Epithelial cell of prostate (primary cell): ENCODE results near the gene MCRIP1.

Source experiments
- DNase-seq: peaks from one replicate; pipeline ENCODE4 v3.0.0-alpha.2; 2011; ENCODE audit warnings: low read depth, low spot score
- H3K27ac ChIP-seq: fragments of 450-650 bp; 2 replicates; pipeline ENCODE4 v1.5.1; 2017; ENCODE audit warnings: mild to moderate bottlenecking

MCRIP1 gene

GRCh38 chr17:81822996-81823819, 9.9 kb downstream of the MCRIP1 start:
- no peak for DNase-seq
- no peak overlapping the region for H3K27ac ChIP-seq

- no peak overlapping the region for H3K27ac ChIP-seq
- no peak for DNase-seq
Measured at GRCh38 chr17:81822312-81822637, 10.8 kb downstream of the MCRIP1 start.

- no peak for DNase-seq
- H3K27ac ChIP-seq: no peak overlapping the region
Measured at GRCh38 chr17:81821603-81822311, 11.3 kb downstream of the MCRIP1 start.

GRCh38 chr17:81821147-81821546, 11.9 kb downstream of the MCRIP1 start:
- no peak for DNase-seq
- H3K27ac ChIP-seq: no peak overlapping the region

GRCh38 chr17:81819708-81820107, 13.4 kb downstream of the MCRIP1 start:
- no peak overlapping the region for H3K27ac ChIP-seq
- no peak for DNase-seq

- H3K27ac ChIP-seq: no peak overlapping the region
- no peak for DNase-seq
Measured at GRCh38 chr17:81817758-81818147, 15.3 kb downstream of the MCRIP1 start.

- no peak overlapping the region for H3K27ac ChIP-seq
- no peak for DNase-seq
Measured at GRCh38 chr17:81815646-81815986, 17.5 kb downstream of the MCRIP1 start.

- H3K27ac ChIP-seq: no peak overlapping the region
- no peak for DNase-seq
Measured at GRCh38 chr17:81814748-81815645, 18.1 kb downstream of the MCRIP1 start.

GRCh38 chr17:81813861-81814683, 19.0 kb downstream of the MCRIP1 start:
- DNase-seq: no peak

GRCh38 chr17:81813371-81813684, 19.8 kb downstream of the MCRIP1 start:
- no peak for DNase-seq
- H3K27ac ChIP-seq: no peak overlapping the region

More at GRCh38 chr17:81813861-81814683, 19.0 kb downstream of the MCRIP1 start:
- no peak overlapping the region for H3K27ac ChIP-seq

GRCh38 chr17:81812571-81813370, 20.3 kb downstream of the MCRIP1 start:
- no peak for DNase-seq
- H3K27ac ChIP-seq: no peak overlapping the region

- DNase-seq: no peak
- H3K27ac ChIP-seq: no peak overlapping the region
Measured at GRCh38 chr17:81811705-81812570, 21.2 kb downstream of the MCRIP1 start.

- H3K27ac ChIP-seq: no peak overlapping the region
- DNase-seq: no peak
Measured at GRCh38 chr17:81810892-81811704, 22.0 kb downstream of the MCRIP1 start.

- no peak overlapping the region for H3K27ac ChIP-seq
- DNase-seq: no peak
Measured at GRCh38 chr17:81810476-81810875, 22.6 kb downstream of the MCRIP1 start.

GRCh38 chr17:81809556-81809998, 23.5 kb downstream of the MCRIP1 start:
- H3K27ac ChIP-seq: no peak overlapping the region
- DNase-seq: no peak

- H3K27ac ChIP-seq: no peak overlapping the region
- no peak for DNase-seq
Measured at GRCh38 chr17:81808778-81809555, 24.1 kb downstream of the MCRIP1 start.

GRCh38 chr17:81807839-81808238, 25.3 kb downstream of the MCRIP1 start:
- no peak overlapping the region for H3K27ac ChIP-seq
- DNase-seq: no peak
